GM18951 (cell line): Measurements from ENCODE around the gene STARD3.

Experiments
- POLR2A ChIP-seq: IDR thresholded peaks from 4 replicates; pipeline ENCODE4 v1.6.1; 2011; ENCODE audit warnings: mild to moderate bottlenecking; ENCODE audit not compliant: insufficient read length, insufficient read depth; ENCODE audit errors: extremely low read depth
- in situ Hi-C: fragments of 300-500 bp; cut with MboI; formaldehyde crosslinking; loops from one replicate; pipeline ENCODE4 v1.12.0; 2022; ENCODE audit warnings: low sequenced_read_pairs, mixed read lengths, inconsistent platforms; ENCODE audit not compliant: unreplicated experiment

STARD3 gene

DNA sequence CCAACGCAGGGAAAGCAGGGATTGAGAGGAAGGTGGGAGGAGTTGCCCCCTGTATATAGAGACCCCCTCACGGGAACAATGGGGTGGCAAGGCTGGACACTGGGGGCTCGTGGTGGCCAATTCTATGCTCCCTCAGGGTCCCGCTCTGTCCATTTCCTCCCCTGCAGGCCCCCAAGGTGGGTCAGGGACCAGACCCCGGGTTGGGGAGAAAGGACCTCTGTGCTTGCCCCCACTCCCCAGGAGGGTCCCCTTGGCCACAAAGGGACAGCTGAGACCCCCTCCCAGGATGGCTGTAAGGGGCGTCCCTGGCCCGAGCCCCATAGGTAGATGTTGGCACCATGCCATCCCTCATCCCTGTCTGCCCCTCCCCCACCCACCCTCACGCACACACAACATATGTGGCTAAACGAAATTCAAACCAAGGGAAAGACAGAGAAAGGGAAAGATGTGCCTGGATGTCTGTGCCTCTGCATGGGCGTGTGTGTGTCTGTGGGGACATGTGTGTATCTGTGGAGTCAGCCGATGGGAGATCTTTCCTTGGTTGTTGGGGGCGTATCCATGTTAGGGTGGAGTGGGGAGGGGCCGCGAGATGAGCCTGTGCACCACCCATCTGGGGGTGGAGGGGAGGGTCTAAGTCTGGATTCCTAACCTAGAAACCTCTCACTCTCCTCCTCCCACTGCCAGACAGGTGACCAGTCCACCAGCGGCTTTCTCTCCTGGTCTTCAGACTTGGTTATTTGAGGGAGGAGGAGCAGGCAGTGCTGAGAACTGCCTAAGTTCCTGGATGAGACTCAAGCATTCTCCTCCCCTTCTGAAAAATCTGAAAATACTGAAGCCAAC, 28.6 kb upstream of the STARD3 start:
- in situ Hi-C loops: no loop called here

DNA sequence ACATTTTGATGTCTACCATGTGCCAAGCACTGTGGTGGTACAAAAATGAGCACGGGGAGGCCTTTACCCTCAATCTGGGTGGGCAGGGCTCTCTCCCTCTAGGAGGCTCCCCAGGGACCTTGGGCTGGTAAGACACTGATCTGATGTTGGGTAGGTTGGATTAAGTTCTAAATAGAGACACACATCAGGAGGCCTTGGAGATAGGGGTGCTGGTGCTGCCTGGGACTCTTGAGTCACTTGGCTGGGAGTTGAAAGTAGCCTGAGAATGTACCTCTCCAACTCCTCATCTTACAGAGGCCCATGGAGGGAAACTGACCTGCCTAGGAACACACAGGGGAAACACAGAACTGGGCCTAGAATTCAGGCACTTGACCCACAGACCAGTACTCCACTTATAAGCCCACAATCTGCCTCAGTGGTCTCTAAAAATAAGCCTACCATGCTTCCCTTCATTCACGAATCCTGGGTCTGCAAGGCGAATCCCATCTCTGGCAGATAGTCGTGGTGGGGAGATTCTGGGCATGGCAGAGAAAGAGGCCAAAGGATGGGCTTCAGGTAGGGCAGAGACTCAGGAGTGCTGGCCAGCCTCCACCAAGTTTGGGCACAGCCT, 27.4 kb upstream of the STARD3 start:
- no peak for TF ChIP-seq POLR2A
- in situ Hi-C loops: no loop called here

More for the DNA sequence above, 28.6 kb upstream of the STARD3 start:
- TF ChIP-seq POLR2A: no peak

DNA sequence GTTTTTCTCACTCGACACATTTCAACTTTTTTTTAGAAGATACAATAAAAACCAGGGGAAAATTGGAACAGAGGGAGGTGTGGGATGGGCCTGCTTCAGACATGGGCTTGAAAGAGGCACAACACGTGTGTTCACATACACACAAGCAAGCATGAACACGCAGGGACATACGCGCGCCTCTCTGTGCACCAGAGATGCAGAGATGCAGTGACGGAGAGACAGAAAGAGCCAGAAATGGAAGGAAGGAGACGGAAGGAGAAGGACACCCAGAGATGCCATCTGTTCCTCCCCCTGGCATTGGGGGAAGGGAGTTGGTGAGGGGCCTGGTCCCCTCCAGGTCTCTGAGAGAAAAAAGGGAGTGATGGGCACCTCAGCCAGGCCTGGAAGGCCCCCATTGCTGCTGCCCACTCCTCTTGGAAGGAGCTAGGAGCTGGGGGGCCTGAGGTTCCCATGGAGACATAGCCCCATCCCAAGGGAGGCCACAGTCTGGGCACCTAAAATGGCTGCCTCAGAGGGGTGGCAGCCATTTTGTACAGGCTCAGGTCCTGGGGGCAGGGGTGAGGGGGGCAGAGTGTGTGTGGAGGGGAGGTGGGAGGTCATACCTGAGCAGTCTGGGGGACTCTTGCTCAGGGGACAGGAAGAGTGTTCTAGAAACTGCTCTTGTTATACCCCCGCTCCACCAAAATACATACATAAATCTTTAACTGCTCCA, 25.4 kb upstream of the STARD3 start:
- in situ Hi-C loops: no loop called here
- TF ChIP-seq POLR2A: no peak

DNA sequence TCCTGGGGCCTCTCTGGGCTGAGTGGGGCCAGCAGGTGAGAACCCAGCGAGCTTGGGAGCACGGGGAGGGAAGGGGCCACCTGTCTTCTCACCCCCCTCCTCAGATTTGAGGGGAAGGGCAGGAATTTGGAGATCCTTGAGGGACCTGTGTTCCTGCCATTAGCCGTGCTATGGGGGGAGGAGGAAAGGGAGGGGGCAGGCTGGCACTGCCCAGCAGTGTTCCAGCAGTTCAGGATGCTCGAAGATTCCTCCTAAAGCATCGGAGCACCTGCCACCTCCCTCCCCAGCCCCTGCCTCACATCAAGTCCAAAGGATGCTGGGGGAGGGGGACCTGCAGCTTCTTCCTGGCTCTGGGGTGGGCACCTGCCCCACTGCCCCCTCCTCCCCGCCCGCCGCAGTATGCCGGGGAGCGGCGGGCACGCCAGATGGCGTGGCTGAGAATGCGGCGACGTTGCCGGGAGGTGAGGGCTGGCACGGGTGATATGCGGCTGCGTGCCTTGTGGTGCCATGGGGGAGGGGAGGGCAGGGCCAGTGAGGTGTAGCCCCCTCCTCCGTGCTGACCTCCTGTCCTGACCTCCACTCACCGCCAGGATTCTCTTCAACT, 24.6 kb upstream of the STARD3 start:
- no peak for TF ChIP-seq POLR2A
- in situ Hi-C loops: no loop called here

DNA sequence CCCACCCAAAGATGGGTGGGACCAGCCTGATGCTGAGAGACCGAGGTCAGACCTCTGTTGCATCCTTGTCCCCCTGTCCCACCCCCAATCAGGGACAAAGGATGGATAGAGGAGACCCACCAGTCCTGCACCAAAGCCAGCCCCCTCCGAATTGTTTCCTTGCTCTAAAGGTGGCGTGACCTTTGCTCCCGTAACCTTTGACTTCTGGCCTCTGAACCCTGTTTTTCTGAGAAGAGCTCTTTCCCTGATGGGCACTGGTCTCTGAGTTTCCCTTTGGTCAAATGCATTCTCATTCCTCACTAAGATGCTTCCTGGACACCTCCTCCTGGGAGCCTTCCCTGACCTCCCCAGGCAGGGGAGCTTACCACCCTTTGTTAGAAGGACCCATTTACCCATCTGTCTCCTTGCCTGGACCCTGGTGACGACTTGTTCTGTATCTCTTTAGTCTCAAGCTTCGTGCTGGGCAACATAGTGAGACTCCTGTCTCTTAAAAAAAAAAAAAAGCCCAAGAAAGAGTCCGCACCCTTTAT, 23.9 kb upstream of the STARD3 start:
- no peak for TF ChIP-seq POLR2A
- in situ Hi-C loops: no loop called here

DNA sequence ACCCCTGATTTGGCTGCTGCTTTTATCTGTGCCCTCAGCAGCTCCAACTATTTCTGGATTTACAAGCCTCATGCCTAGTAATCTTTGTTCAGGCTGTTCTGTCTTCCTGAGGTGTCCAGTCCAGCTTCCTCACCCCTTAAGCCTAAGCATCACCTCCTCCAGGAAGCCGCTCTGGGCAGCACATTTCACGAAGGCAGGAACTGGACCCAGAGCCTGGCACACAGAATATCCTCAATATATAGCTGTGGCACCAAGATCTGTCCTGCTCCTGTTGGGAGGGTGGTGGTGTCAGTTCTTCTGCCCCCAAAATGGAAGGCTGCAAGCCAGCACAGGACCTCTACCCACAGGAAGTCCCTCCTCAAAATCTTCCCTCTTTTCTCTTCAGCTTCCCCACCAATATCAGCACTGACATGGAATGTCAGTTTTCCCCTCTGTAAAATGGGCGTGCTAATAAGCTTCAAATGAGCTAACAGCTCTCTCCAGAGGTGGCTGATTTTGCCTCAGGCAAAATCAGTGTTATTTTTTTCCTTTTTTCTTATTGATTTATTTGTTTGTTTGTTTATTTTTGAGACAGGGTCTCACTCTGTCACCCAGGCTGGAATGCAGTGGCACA, 22.3 kb upstream of the STARD3 start:
- no peak for TF ChIP-seq POLR2A
- in situ Hi-C loops: no loop called here

DNA sequence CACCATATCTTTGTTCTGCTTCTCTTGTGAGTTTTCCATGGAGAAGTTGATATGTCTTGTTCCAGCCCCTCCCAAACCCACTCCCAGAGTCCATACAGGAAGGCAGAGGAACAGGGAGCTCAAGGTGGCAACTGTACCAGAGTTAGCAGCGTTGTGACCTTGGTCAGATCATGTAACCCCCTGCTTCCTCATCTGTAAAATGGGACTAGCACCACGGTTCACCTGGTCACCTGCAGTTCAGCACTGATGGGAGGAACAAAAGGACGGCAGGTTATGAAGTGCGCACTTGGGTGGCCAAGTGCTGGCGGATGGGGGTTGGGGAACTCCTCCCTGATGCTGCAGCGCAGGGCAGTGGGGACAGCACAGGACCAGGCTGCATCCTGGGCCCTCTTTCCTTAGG, 21.5 kb upstream of the STARD3 start:
- TF ChIP-seq POLR2A: no peak
- in situ Hi-C loops: no loop called here

DNA sequence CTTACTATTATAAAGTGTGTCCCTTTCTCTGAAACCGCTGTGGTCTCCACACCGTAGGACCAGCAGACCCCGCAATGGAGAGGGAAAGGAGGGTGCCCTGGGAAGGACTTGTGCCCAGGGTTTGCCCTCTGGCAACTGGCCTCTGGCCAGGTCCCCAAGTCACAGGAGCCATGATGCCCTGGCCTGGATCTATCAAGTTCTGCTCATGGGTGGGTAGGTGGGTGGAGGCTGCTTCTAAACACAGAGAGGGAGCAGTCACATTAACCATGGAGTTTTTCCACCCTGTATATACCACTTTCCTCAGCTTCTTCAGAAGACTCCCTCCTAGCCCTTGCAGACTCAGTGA, 19.9 kb upstream of the STARD3 start:
- in situ Hi-C loops: no loop called here
- TF ChIP-seq POLR2A: no peak

DNA sequence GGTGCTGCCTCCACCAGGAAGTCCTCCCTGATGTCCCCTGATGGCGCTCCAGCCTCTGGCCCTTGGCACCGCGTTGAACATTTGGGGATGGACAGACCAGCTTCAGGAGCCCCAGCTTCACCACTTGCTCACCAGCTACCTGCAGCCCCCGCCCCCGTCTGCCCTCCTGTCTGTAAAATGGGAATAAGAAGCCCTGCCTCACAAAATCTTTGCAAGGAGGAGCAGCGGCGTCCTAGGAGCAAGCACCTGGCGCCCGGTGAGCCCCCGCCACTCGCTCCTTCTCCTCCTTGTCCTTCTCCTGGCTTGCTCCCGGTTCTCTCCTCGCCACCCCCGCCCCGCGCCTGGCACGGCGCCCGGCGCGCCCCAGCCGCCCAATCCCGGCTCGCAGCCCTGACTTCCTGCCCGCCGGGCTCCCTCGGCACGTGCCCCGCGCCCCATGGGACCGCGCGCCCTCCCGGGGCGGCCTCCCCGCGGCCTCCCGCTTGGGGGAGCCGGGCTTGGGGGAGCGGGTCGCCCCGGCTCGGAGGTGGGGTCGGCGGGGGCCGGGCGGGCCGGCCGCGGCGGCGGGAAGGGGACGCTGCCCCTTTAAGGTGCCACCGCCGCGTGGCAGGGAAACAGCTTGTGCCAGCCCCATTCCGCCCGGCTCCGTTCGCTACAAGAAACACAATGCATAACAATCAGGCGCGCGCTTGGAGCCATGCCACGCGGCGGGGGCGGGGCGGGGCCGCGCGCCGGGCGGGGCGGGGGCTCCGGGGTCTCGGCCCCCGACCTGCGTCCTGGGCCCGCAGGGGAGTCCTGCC, 19.3 kb upstream of the STARD3 start:
- TF ChIP-seq POLR2A: peak; percentile 37
- in situ Hi-C loops: no loop called here

DNA sequence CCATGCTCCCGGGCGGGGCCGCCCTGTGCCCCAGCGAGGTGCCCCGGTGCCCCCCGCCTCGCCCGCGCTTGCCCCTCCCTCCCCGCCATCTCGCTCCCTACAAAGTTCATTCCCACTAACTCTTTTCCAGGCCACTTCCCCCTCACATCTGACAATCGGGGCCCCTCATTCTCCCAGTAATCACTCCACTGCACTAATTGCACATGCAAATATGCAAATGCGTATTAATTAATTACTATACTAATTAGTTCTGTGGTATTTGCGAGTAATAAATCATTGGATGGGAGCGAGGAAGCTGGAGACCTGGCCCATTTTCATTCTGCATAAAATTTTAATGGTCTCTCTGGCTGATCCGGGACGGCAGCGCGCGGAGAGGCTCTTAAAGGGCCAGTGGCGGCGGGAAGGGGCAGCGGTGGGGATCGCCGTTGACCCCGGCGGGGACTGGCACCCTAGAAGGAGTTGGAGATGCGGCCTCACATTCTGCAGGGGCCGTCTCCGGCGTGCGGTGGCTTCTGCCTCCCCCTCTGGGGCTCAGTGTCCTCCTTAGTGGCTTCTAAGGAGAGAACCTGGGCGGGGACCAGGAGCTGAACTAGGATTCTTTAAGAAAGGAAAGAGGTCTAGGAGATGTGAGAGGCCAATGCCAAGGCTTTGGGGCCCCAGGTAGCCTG, 18.6 kb upstream of the STARD3 start:
- in situ Hi-C loops: no loop called here
- no peak for TF ChIP-seq POLR2A

DNA sequence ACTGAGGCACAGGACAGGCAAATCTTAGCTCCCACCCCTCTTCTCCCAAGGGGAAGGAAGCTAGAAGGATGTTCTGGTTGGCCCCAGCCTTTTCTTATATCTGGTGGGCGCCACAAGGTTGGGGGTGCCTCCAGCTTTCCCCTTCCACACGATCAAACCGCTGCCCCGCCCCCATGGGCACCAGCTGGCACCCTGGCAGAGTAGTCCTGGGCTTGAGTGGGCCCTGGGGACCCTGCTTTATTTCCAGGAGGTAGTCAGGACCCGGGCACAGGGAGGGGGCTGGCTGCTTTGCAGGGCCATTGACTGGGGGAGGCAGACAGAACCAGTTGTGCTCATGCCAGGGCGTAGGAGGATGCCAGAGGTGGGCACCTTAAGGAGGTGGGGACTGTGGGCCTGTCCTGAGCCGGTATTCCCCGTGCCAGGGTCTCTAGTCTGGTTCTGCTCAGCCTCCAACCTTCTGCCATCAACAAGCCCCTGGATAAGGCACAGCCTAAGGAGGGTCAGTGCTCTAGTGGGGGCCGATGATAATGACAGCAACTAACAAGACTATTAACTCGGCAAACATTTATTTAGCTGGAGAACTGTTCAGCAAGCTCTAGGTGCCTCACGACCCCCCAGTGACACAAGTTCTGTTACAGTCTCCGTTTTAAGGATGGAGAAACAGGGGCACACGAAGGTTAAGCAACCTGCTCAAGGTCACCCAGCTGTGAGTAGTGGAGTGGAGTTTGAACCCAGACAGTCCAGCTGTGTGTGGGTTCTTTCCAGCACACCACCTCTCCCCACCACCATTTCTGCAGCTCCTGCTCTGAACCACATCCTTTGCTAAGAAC, 17.8 kb upstream of the STARD3 start:
- TF ChIP-seq POLR2A: no peak

More for the DNA sequence above, 17.8 kb upstream of the STARD3 start:
- in situ Hi-C loops: no loop called here
